ENCODE data around the gene ZNF672.
"Not testable (repeated sequence)": the region's sequence is repeated elsewhere in the genome, so short reads cannot be mapped to it uniquely, and the experiment has no call there.

The ZNF672 gene

GRCh38 chr1:248858096-248858890 is 20.3 kb downstream of the ZNF672 start:
- peak; percentile 55 for DNase-seq

- peak; percentile 69 for DNase-seq
These were observed 21.2 kb downstream of the ZNF672 start, which contains the start of gene ZNF692 for GRCh38 chr1:248858891-248859889. TSS of gene ZNF692 (minus strand) at chr1:248859085. CDS start at chr1:248858309, 776 bp downstream.

DNA sequence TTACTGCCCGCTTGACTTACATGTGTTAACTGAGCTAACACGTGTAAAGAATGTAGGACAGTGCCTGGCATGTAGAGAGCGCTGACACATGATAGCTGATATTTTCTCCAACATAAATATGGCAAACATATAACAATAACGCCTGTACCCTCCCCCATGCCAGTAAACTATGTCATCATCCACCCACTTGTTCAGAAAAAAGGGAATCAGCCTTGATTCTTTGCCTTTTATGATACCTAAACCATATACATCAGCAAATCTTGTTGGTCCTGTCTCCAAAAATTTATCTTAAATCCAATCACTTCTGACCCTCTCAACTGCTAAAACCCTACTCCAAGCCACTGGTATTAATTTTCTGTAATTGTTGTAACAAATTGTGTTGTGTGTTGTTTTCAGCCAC is 22.0 kb downstream of the ZNF672 start:
- no peak for DNase-seq

DNA sequence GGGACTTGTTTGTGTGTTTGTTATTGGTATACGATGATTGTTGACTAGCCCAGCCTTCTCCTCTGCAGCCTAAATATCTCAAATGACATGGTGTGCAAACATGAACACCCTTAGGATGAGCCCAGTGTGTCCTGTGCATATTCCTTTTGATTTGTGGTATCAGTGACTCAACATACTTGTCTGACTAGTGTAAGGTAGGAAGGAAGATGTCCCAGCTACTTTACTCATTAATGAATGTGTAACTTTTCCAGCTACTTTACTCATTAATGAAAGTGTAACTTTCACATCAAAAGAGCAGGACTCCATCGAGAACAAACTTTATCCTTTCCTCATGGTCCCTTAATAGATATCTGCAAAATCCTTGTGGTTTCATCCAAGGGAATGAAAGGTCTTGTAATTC is 23.6 kb downstream of the ZNF672 start:
- no peak for DNase-seq

GRCh38 chr1:248862695-248862997 is 24.6 kb downstream of the ZNF672 start:
- peak; percentile 28 for DNase-seq

DNA sequence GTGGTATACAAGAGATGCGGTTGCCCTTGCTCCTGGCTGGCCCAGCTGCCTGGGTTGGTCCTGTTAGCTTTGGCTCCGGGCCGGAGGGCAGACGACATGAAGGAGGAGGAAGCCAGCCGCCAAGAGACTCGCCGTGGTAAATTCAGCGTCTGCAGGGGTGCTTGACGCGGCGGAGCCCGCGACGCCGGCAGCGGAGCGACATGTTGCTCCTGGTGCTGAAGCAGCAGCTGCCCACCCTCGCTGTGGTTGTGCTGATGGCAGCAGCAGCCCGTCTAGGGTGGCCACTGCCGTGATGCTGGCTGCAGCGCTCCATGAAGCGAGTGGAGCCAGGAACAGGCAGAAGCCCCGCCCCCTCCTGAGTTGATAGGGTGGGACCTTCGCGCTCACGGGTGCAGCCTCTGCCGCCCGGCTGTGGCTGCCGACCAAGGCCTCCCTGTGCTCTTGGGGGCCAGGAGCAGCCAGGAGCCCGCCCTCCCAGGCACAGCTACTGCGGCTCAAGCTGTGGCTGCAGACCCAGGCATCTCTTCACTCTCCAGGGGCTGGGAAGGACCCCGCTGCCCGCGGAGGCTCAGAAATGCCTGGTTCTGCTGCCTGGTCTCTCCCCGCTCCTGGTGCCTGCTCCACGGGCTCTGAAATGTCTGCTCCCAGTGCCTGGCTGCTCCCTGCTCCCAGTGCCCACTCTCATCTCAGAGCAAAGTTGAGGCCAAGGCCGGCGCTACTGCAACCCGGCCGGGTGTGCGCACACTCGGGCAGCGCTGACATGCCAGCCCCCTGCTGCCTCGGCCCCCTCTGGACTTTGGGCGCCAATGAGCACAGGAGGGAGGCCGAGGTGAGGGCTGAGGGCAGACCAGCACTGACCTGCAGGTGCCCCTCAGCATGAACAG is 25.2 kb downstream of the ZNF672 start:
- DNase-seq, result peak; percentile 54

DNA sequence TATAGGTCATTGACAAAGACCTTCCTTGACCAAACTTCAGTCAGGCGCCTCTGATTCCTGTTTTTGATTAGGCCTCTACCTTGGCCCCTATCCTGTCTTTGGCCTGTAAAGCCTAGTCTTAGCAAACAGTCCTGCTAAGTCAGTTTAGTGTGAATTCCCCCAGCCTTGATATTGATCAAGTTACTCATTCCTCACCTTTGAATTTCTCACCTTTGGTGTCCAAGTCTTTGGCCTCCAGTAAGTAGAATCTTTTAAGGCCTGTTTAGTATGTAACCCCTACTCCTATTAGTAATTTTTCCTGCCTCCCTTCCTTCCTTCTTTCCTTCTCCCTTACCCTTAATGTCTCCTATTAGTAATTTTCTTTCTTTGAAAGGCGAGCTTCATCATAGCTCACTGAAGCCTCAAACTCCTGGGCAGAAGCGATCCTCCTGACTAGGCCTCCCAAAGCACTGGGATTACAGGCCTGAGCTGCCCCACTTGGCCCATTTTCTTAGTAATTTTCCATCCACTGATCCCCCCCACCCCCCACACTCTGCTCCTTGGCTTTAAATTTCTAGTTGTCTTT is 33.9 kb downstream of the ZNF672 start:
- DNase-seq, result no peak

DNA sequence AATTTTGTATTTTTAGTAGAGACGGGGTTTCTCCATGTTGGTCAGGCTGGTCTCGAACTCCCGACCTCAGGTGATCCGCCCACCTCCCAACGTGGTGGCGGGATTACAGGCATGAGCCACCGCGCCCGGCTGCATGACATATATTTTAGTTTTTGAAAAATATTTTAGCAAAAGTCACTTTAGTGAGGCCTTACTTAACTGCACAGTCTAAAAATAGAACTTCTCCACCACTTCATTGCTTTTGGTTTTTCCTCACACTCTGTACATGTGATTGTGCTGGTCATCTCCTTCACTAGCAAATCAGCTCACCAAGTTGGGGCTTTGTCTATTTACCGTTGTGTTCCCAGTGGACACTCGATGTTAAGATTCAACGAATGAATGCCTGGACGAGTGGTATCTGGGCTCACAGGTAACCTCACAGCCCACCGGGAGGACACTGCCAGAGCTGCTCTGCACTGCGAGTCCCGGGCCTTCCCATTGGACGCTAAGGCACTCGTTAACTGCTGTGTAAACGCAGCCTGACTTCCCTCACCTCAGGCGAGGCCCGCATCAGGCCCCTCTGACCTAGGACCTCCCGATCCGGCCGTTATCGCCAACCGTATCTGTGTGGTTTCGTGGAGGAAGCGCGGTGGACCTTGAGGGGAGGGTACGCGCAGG is 34.9 kb downstream of the ZNF672 start:
- peak; percentile 80 for DNase-seq

DNA sequence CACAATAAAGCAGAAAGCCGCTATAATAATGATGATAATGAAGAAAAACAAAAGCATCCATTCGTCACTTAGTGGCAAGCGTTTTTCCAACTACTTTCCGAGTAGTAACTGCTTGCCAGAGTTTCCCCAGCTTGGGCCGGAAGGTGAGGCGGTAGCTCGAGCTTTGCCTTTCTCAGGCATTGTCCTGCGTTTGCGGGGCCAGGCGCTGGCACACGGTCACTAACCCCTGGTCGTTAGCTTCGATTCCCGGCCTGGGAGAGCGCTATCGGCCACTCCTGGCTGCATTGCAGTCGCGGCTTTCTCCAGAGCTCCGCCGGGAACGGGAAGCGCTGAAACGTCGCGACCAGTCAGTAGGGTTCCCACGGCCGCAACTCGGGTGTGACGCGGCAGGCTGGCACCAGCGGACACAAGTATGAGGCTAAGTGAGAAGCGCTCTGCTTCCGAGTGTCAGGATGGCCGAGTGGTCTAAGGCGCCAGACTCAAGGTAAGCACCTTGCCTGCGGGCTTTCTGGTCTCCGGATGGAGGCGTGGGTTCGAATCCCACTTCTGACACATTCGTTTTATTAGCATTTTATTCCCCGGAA is 35.5 kb downstream of the ZNF672 start:
- DNase-seq, result peak; percentile 80

- peak; percentile 71 for DNase-seq
These were observed 36.0 kb downstream of the ZNF672 start for GRCh38 chr1:248873993-248874533.

DNA sequence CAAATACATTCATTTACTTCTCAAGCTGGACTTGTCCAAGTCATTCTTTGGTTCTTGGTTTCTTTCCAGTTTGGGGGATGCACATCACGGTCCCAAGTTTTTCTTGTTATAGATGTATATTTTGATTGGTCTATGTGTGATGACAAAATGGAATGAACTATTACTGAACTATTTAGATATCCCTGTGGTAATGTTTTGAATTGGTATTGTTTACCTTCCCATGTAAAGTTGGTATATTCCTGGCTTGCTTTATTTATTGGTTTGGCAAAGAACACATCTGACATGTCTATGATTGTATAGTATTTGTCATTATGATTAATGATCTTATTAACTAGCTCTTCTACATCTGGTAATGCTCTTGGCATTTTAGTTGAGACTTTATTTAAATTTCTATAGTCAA is 43.2 kb downstream of the ZNF672 start:
- DNase-seq, result no peak

DNA sequence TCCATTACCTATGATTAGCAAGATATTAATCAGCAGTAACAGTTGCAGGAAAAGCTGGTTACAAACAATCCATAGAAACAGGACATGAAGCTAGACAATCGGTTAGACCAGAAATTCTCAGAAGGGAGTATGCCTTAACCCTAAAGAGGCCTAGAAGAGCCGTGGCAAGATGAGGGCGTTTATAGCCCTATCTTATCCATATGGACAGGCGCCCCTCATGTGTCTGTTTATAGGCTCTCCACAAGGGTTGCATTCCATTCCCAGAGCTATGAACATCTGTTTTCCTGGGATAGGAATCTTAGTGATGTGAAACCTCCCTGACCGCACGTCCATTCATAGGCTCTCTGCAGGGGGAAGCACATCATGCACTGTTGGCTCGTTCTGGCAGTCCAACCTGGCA is 44.4 kb downstream of the ZNF672 start:
- not testable (repeated sequence) for DNase-seq

- no peak for DNase-seq
These were observed 46.7 kb downstream of the ZNF672 start for GRCh38 chr1:248884632-248885295.

DNA sequence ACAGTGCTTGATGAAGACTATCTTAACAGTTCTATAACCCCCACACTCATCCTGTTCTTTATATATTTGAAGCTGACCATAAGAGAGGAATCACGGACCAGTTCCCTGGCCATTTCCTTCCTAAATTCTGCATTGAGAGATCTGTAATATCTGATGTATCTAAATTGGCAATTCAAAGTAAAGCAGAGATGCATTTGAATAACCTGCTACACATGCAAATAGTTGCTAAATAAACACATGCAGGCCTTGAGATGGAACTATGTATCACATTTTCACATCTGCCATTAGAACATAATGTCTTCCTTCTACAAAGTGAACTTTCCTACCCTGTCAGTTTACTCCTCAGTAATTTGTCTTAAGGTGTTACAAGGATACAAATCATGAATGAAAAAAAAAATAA is 47.6 kb downstream of the ZNF672 start:
- no peak for DNase-seq

DNA sequence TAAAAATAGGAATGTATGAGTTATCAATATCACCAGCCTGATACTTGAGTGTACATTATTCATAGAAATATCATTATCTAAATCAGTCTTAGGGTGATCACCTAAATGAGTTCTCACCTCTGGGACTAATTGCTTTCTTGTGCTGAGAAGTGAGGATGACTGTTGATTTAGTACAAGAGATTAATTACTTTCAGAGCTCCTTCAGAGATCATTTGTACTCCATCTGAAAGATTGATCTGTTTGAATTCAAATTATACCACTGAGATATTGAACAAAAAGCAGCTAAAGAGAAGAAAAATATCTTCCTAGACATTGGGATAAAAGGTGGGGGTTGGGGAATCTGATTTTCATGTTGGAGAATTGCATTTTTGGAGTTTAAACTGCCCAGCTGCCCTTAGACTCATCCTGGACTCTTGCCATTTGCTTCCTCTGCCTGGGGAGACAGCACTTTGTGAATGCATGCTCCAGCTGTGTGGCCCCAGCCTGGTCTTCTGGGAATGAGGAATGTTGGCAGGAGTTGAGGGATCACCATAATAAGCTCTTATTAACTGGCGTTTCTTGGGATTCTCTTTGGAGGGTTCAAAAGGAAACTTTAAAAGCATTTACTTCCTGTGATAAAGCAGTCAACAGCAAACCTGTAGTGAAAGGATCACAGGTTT is 48.3 kb downstream of the ZNF672 start:
- DNase-seq, result no peak

DNA sequence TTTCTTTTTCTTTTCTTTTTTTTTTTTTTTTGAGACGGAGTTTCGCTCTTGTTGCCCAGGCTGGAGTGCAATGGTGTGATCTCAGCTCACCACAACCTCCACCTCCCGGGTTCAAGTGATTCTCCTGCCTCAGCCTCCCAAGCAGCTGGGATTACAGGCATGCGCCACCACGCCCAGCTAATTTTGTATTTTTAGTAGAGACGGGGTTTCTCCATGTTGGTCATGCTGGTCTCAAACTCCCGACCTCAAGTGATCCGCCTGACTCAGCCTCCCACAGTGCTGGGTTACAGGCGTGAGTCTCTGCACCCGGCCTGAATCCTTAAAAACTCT is 51.9 kb downstream of the ZNF672 start:
- not testable (repeated sequence) for DNase-seq

DNA sequence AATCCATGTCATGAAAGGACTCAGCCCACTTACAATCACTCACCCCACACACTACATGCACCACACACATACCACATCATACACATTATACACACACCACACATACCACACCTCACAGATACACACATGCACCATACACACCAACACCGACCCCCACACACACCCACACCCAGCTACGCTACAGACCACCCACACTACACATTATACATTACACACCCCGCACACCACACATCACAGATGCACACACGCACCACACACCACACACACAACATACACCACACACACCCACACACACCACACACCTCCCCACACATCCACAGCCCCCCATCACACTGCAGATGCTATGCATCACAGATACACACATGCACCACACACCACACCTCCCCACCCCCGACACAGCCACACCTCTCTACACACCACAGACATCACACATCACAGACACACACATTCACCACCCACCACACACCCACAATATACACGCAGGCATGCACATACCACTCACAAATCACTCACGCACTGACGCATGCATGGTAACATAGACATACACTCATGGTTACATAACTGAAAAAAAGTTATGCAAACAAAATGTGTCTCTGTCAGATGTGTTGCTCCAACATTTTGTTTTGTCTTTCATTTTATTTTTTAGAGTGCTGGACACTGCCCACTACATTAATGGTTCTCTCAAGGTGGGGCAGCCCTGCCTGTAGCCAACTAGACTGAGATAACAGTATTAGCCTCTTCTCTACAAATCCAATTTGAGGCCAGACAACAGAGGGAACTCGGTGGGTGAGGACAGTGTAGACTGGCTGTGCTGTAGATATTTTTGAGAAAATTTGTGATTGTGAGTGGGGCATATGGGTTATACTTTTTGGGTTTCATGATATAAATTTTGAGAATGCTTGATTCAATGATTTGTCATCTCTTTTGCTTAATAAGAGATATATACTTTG is 52.8 kb downstream of the ZNF672 start:
- DNase-seq, result no peak

DNA sequence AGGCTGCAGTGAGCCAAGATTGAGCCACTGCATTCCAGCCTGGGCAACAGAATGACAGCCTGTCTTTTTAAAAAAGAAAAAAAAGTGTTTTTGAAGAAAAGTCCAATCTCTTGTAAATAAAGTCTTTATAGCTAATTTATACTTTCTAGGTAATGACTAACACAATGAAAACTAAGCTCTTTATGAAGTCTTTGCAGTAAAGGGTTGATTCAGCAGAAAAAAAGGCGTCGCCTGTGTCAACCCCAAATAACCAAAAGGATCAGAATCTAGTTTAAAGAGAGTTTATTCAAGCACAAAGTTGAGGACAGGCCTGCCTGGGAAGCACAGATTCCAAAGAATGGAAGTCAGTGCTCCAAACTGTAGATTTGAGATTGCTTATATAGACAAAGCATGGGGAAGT is 53.7 kb downstream of the ZNF672 start:
- DNase-seq, result no peak

- DNase-seq, result no peak
These were observed 54.6 kb downstream of the ZNF672 start for GRCh38 chr1:248892590-248892989.
